K562 (cell line): ENCODE measurements around the gene TMEM131. TPM values are rescaled to one million over a fixed set of nuclear protein-coding genes. Genes with fewer than 3 reads are reported as not detected.

ENCODE experiments used
- ATAC-seq: fragments of 200-7000 bp; cut with Tn5 transposase; 3 replicates; pipeline ENCODE4 v1.9.1; 2020; ENCODE audit warnings: moderate library complexity
- BruUV-seq: library from RNA; stranded (reverse); fragments of 400-500 nt; replicated peaks from 2 replicates; lab custom pipeline; 2021; lab: Mats Ljungman, UMichigan
- CTCF ChIA-PET: fragments of 300-600 bp; formaldehyde crosslinking; extraction: SDS; loops from one replicate; lab custom pipeline; 2021; ENCODE audit warnings: low intra/inter-chr PET ratio; lab: Yijun Ruan, JAX
- POLR2A ChIA-PET: fragments of 300-600, 350-650 bp; sonication (Branson Sonifier 250); formaldehyde crosslinking; extraction: SDS; loops from one replicate; lab custom pipeline; 2021; ENCODE audit warnings: antibody characterized with exemption, inconsistent platforms; lab: Yijun Ruan, JAX
- DNase-seq, 4 experiments: peaks; one replicate each; pipeline versions ENCODE4 v3.0.0 to v3.0.0-alpha.2; 2011 to 2018; ENCODE audit warnings: low spot score in 3 of 4, mixed read lengths in 3 of 4; ENCODE audit errors: extremely low read depth in 1 of 4
- FAIRE-seq: peaks from 2 replicates; lab custom pipeline; 2011; peaks lifted over from hg19 to GRCh38; lab: Jason Lieb, UNC
- H2AFZ ChIP-seq: 2 replicates; pipeline ENCODE4 v1.6.0; 2011; ENCODE audit warnings: low read depth, low read length, control low read depth, inconsistent platforms
- H3K27ac ChIP-seq: fragments of 200-600 bp; 3 replicates; pipeline ENCODE4 v1.8.0; 2011; ENCODE audit warnings: low read depth, mild to moderate bottlenecking, control low read depth, inconsistent platforms, low read length, moderate library complexity, mixed read lengths; ENCODE audit errors: extremely low read depth
- H3K27me3 ChIP-seq, 2 experiments: fragments of 300-600 bp in 1 of 2; 2 replicates in 1 of 2; 3 replicates in 1 of 2; pipeline versions ENCODE4 v1.6.0 to v1.8.0; 2011; ENCODE audit warnings: inconsistent platforms in 2 of 2, low read length in 2 of 2, mild to moderate bottlenecking in 1 of 2, mixed read lengths in 1 of 2, moderate library complexity in 1 of 2; ENCODE audit not compliant: control insufficient read depth in 2 of 2, insufficient read depth in 2 of 2
- H3K36me3 ChIP-seq: fragments of 300-600 bp; 3 replicates; pipeline ENCODE4 v1.8.0; 2011; ENCODE audit warnings: mild to moderate bottlenecking, low read length, inconsistent platforms; ENCODE audit not compliant: control insufficient read depth, insufficient read depth
- H3K4me1 ChIP-seq, 2 experiments: fragments of 200-600 bp in 1 of 2; replicated peaks in 1 of 2; 2 replicates in 1 of 2; 3 replicates in 1 of 2; pipeline versions ENCODE4 v1.5.1 to v1.8.0; 2011; ENCODE audit warnings: inconsistent platforms in 2 of 2, low read length in 2 of 2, mild to moderate bottlenecking in 1 of 2, mixed read lengths in 1 of 2, moderate library complexity in 1 of 2; ENCODE audit not compliant: control insufficient read depth in 2 of 2, insufficient read depth in 2 of 2
- H3K4me2 ChIP-seq: 2 replicates; pipeline ENCODE4 v1.6.1; 2011; ENCODE audit warnings: low read length, control low read depth, inconsistent platforms, mixed read lengths; ENCODE audit not compliant: insufficient read depth
- H3K4me3 ChIP-seq: fragments of 200-600 bp; sonication (generic), shearing (Covaris generic); 2 replicates; pipeline ENCODE4 v1.5.1; 2016; ENCODE audit warnings: control low read depth, inconsistent platforms
- H3K79me2 ChIP-seq: fragments of 200-600 bp; 3 replicates; pipeline ENCODE4 v1.8.0; 2011; ENCODE audit warnings: low read length, inconsistent platforms; ENCODE audit not compliant: control insufficient read depth, insufficient read depth
- H3K9ac ChIP-seq, 2 experiments: 2 replicates each; pipeline versions ENCODE4 v1.6.0 to v1.6.1; 2011; ENCODE audit warnings: low read depth in 2 of 2, low read length in 2 of 2, control low read depth in 1 of 2, inconsistent platforms in 1 of 2, mild to moderate bottlenecking in 1 of 2, mixed read lengths in 1 of 2; ENCODE audit not compliant: insufficient read depth in 1 of 2
- H3K9me1 ChIP-seq: one replicate; pipeline ENCODE4 v1.6.0; 2011; ENCODE audit warnings: inconsistent platforms, mild to moderate bottlenecking, low read length, moderate library complexity; ENCODE audit not compliant: control insufficient read depth, insufficient read depth
- H3K9me3 ChIP-seq: replicated peaks from 2 replicates; pipeline ENCODE4 v1.5.1; 2011; ENCODE audit warnings: low read depth, low read length, inconsistent platforms; ENCODE audit not compliant: control insufficient read depth, insufficient read depth
- H4K20me1 ChIP-seq: replicated peaks from 2 replicates; pipeline ENCODE4 v1.6.1; 2011; ENCODE audit warnings: low read length, inconsistent platforms, mixed read lengths; ENCODE audit not compliant: control insufficient read depth, insufficient read depth
- ARID1B ChIP-seq: fragments of 450-650 bp; IDR thresholded peaks from 2 replicates; pipeline ENCODE4 v1.6.1; 2016; ENCODE audit warnings: antibody characterized with exemption, mild to moderate bottlenecking, inconsistent platforms
- ARID3A ChIP-seq: IDR thresholded peaks from 2 replicates; pipeline ENCODE4 v1.6.1; 2012; ENCODE audit warnings: low read depth, low read length, improper control_type of control experiment, borderline replicate concordance
- BCL6 ChIP-seq: fragments of 250-450 bp; sonication (Bioruptor Pico); IDR thresholded peaks from 2 replicates; pipeline ENCODE4 v1.4.0; 2020
- ELF1 ChIP-seq: fragments of 200-800 bp; sonication (Bioruptor generic); IDR thresholded peaks from 2 replicates; pipeline ENCODE4 v1.6.1; 2016; ENCODE audit warnings: missing genetic modification characterization, missing compliant biosample characterization
- ELF4 ChIP-seq: fragments of 450-650 bp; formaldehyde crosslinking; IDR thresholded peaks from 2 replicates; pipeline ENCODE4 v1.4.0; 2022; ENCODE audit warnings: missing genetic modification characterization
- FIP1L1 ChIP-seq: fragments of 200-400 bp; formaldehyde crosslinking; IDR thresholded peaks from 2 replicates; pipeline ENCODE4 v1.6.1; 2018; ENCODE audit warnings: mild to moderate bottlenecking, low read depth, low read length; ENCODE audit not compliant: poor library complexity, severe bottlenecking
- KHSRP ChIP-seq: fragments of 450-650 bp; IDR thresholded peaks from 2 replicates; pipeline ENCODE4 v1.6.1; 2017
- NUFIP1 ChIP-seq: fragments of 450-650 bp; IDR thresholded peaks from 2 replicates; pipeline ENCODE4 v1.6.1; 2018; ENCODE audit not compliant: partially characterized antibody
- PCBP1 ChIP-seq: fragments of 200-400 bp; formaldehyde crosslinking; IDR thresholded peaks from 2 replicates; pipeline ENCODE4 v1.6.1; 2018; ENCODE audit warnings: mild to moderate bottlenecking, low read depth, low read length; ENCODE audit not compliant: poor library complexity, severe bottlenecking
- PHB2 ChIP-seq: fragments of 450-650 bp; IDR thresholded peaks from 2 replicates; pipeline ENCODE4 v1.6.1; 2017; ENCODE audit warnings: low read depth
- RBFOX2 ChIP-seq: fragments of 200-400 bp; formaldehyde crosslinking; IDR thresholded peaks from 2 replicates; pipeline ENCODE4 v1.6.1; 2017; ENCODE audit warnings: low read depth, mild to moderate bottlenecking, low read length, moderate library complexity
- TBP ChIP-seq: optimal IDR thresholded peaks from 2 replicates; pipeline ENCODE3; 2011; ENCODE audit warnings: low read depth, low read length, improper control_type of control experiment
- YBX1 ChIP-seq: fragments of 450-650 bp; IDR thresholded peaks from 2 replicates; pipeline ENCODE4 v1.7.1; 2016; ENCODE audit warnings: mild to moderate bottlenecking
- ZEB2 ChIP-seq: fragments of 450-650 bp; IDR thresholded peaks from 2 replicates; pipeline ENCODE4 v1.6.1; 2016
- ZNF561 ChIP-seq: fragments of 450-650 bp; formaldehyde crosslinking; conservative IDR thresholded peaks from 2 replicates; pipeline ENCODE4 v1.4.0; 2020; ENCODE audit warnings: mild to moderate bottlenecking, moderate library complexity
- ZNF75A ChIP-seq: fragments of 450-650 bp; formaldehyde crosslinking; IDR thresholded peaks from 2 replicates; pipeline ENCODE4 v1.4.0; 2020; ENCODE audit warnings: mild to moderate bottlenecking
- WGBS: fragments of 100-300 bp; shearing (Covaris generic); methylation state at CpG from one replicate; pipeline ENCODE4 v1.1.6; 2016; ENCODE audit warnings: low coverage, mixed read lengths; ENCODE audit not compliant: insufficient coverage; ENCODE audit errors: missing lambda C conversion rate; 5-methylcytosine and 5-hydroxymethylcytosine counted together
- in situ Hi-C: fragments of 300-500 bp; cut with MboI; formaldehyde crosslinking; loops from 4 replicates; pipeline ENCODE4 v1.15.0; 2018; ENCODE audit warnings: inconsistent platforms, mixed read lengths
- intact Hi-C: fragments of 100-400 bp; cut with micrococcal nuclease; formaldehyde crosslinking; loops from 2 replicates; pipeline ENCODE4 v1.14.2; 2022
- polyA plus RNA-seq, 8 experiments: library from polyadenylated mRNA; depleted of rRNA in 4 of 8; stranded (reverse) in 5 of 8; unstranded in 3 of 8; fragments of >200 nt; fragmentation: Nextera tagmentation in 2 of 8; fragmentation: Illumina TruSeq in 1 of 8; extraction: Ambion mirVana in 2 of 8; extraction: Trizol in 1 of 8; gene quantifications; 2 replicates each; pipeline versions ENCODE4 v1.2.1 to v1.2.3, GENCODE V29; 2011 to 2014; ENCODE audit warnings: inconsistent platforms in 1 of 8, missing spikeins in 1 of 8
- total RNA-seq, 7 experiments: library from RNA; depleted of rRNA in 6 of 7; stranded (reverse); fragments of >200 nt in 6 of 7; fragmentation: Illumina TruSeq in 2 of 7; extraction: Trizol in 2 of 7; gene quantifications; 2 replicates each; pipeline versions ENCODE4 v1.2.1 to v1.2.3, GENCODE V29; 2011 to 2021; ENCODE audit warnings: low replicate concordance in 1 of 7
- TF ChIP-seq, protein P1 (sequence below): fragments of 450-650 bp; formaldehyde crosslinking; IDR thresholded peaks from 2 replicates; pipeline ENCODE4 v1.4.0; 2022; ENCODE audit warnings: missing genetic modification characterization
- TF ChIP-seq, protein P2 (sequence below), 2 experiments: fragments of 150-350 bp in 1 of 2; IDR thresholded peaks; 2 replicates each; pipeline ENCODE4 v1.6.1; 2012 to 2016; ENCODE audit warnings: low read depth in 2 of 2, low read length in 2 of 2, mild to moderate bottlenecking in 1 of 2, moderate library complexity in 1 of 2

TMEM131 gene
- total and polyA plus RNA-seq, 9 of the 15 experiments (the other 6 are each of a cell fraction or from before 2014, with no cell fraction given) = 2.5 to 21.1 (median 12.4) TPM

- no peak for TF ChIP-seq YBX1
- TF ChIP-seq ARID3A = no peak
- TF ChIP-seq, protein P1, sequence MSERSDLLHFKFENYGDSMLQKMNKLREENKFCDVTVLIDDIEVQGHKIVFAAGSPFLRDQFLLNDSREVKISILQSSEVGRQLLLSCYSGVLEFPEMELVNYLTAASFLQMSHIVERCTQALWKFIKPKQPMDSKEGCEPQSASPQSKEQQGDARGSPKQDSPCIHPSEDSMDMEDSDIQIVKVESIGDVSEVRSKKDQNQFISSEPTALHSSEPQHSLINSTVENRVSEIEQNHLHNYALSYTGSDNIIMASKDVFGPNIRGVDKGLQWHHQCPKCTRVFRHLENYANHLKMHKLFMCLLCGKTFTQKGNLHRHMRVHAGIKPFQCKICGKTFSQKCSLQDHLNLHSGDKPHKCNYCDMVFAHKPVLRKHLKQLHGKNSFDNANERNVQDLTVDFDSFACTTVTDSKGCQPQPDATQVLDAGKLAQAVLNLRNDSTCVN (CRISPR knock-in tag) = no peak
- TF ChIP-seq ZNF75A (CRISPR knock-in tag) = no peak
- no peak for TF ChIP-seq ELF4 (CRISPR knock-in tag)
- TF ChIP-seq NUFIP1 = no peak
- no peak for TF ChIP-seq PCBP1
- TF ChIP-seq ELF1 (tag) = no peak
Measured at GRCh38 chr2:97750017-97750416, 245.7 kb downstream of the TMEM131 start (continued).

DNA sequence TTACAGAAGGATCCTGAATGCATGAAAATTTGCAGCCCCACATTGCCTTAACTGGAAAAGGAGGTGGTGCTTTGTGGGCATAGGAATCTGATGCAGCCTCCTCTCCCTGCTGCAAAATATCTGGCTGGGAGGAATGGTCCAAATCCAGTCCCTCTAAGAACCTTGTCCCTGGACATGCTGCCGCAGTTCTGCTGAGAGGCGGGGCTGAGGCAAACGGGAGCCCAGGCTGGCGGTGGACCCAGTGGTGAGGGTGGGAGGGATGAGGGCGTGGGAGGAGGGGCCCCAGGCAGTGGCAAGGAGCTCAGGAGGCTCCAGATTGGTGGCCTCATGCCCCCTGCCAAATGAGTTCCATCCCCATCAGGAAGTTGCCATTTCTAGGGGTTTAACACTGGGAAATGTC lies 246.2 kb downstream of the TMEM131 start:
- POLR2A ChIA-PET = interaction anchor here (0.9 kb wide), 1 partner anchor 9 kb away, joined by 3 read pairs; no protein-coding TSS in a partner anchor
- BruUV-seq = no TSS peak
- intact Hi-C loops (loop anchor here (10.0 kb wide), 2 partner anchors 155 to 635 kb away; no protein-coding TSS in a partner anchor), in situ Hi-C loops (no loop called here)
- Histone ChIP-seq H3K9me3 (no peaks in the 10 kb centered on the region), H3K79me2 (no peaks in the 10 kb centered on the region), H3K27me3 (no peaks in the 10 kb centered on the region), H3K4me1 (peaks cover 3 to 9% of the 10 kb centered on the region in 2 experiments; a peak in 4 of 5 replicates), H3K36me3 (0 out of 3 replicates have a peak, but pooled peaks cover 1% of the 10 kb centered on the region), H2AFZ (no peak overlapping the region), H3K9me1 (no peaks in the 10 kb centered on the region), H3K9ac (no peak overlapping the region), H3K4me2 (no peak overlapping the region), H3K4me3 (no peak overlapping the region), H4K20me1 (no peaks in the 10 kb centered on the region), H3K27ac (no peak overlapping the region)
- ATAC-seq (no peak), FAIRE-seq (no peak), DNase-seq (no peak)
- CTCF ChIA-PET = interaction anchor here (3.1 kb wide), 1 partner anchor 50 kb away, joined by 17 read pairs; no protein-coding TSS in a partner anchor
- 54% methylated on average over 5 of the region's 5 CpGs for WGBS
- TF ChIP-seq ZNF561 (CRISPR knock-in tag) (no peak), RBFOX2 (no peak), ZEB2 (no peak), FIP1L1 (no peak), PHB2 (no peak), ARID1B (no peak), KHSRP (no peak), BCL6 (CRISPR knock-in tag) (no peak), TBP (no peak)
- TF ChIP-seq, protein P2, sequence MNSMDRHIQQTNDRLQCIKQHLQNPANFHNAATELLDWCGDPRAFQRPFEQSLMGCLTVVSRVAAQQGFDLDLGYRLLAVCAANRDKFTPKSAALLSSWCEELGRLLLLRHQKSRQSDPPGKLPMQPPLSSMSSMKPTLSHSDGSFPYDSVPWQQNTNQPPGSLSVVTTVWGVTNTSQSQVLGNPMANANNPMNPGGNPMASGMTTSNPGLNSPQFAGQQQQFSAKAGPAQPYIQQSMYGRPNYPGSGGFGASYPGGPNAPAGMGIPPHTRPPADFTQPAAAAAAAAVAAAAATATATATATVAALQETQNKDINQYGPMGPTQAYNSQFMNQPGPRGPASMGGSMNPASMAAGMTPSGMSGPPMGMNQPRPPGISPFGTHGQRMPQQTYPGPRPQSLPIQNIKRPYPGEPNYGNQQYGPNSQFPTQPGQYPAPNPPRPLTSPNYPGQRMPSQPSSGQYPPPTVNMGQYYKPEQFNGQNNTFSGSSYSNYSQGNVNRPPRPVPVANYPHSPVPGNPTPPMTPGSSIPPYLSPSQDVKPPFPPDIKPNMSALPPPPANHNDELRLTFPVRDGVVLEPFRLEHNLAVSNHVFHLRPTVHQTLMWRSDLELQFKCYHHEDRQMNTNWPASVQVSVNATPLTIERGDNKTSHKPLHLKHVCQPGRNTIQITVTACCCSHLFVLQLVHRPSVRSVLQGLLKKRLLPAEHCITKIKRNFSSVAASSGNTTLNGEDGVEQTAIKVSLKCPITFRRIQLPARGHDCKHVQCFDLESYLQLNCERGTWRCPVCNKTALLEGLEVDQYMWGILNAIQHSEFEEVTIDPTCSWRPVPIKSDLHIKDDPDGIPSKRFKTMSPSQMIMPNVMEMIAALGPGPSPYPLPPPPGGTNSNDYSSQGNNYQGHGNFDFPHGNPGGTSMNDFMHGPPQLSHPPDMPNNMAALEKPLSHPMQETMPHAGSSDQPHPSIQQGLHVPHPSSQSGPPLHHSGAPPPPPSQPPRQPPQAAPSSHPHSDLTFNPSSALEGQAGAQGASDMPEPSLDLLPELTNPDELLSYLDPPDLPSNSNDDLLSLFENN (IDR thresholded peaks at IDR 0.05; ENCODE audit: low read depth in 2 of 2, low read length in 2 of 2) = no peak
